Gastrocnemius medialis (tissue), 4 donors: ENCODE results near the gene AFG1L. TPM values are rescaled to one million over a fixed set of nuclear protein-coding genes. Genes with fewer than 3 reads are reported as not detected.
"Not testable (repeated sequence)": the region's sequence is repeated elsewhere in the genome, so short reads cannot be mapped to it uniquely, and the experiment has no call there.

Experiments
- ATAC-seq, 2 donors: fragments of 150-250 bp; one replicate each; pipeline ENCODE4 v1.9.1; 2016
- DNase-seq, 2 donors: peaks; one replicate each; pipeline ENCODE4 v3.0.0-alpha.2; 2019
- H3K27ac ChIP-seq, 4 donors: fragments of 200-600 bp; sonication (generic); 1 replicate in 1 of 4; 2 replicates in 3 of 4; pipeline ENCODE4 v1.5.1; 2016 to 2018; ENCODE audit warnings: mild to moderate bottlenecking in 2 of 4, moderate library complexity in 1 of 4
- H3K27me3 ChIP-seq, 3 donors: fragments of 200-600 bp; sonication (generic) in 2 of 3; 1 replicate in 1 of 3; 2 replicates in 2 of 3; pipeline versions ENCODE4 v1.5.1 to v1.6.0; 2016 to 2019; ENCODE audit warnings: mild to moderate bottlenecking in 1 of 3, moderate library complexity in 1 of 3
- H3K36me3 ChIP-seq, 2 donors: fragments of 200-600 bp; sonication (generic) in 1 of 2; one replicate each; pipeline ENCODE4 v1.5.1; 2017 to 2018
- H3K4me1 ChIP-seq, 2 donors: fragments of 200-600 bp; sonication (generic) in 1 of 2; one replicate each; pipeline ENCODE4 v1.5.1; 2016 to 2017; ENCODE audit warnings: mild to moderate bottlenecking in 2 of 2
- H3K4me3 ChIP-seq, 4 donors: fragments of 200-600 bp; sonication (generic) in 3 of 4; 1 replicate in 1 of 4; 2 replicates in 3 of 4; pipeline ENCODE4 v1.5.1; 2016 to 2019; ENCODE audit warnings: mild to moderate bottlenecking in 2 of 4
- H3K9me3 ChIP-seq, 3 donors: fragments of 200-600 bp; sonication (generic) in 2 of 3; 1 replicate in 1 of 3; 2 replicates in 2 of 3; pipeline ENCODE4 v1.5.1; 2016 to 2019
- CTCF ChIP-seq, 5 experiments: fragments of 450-650 bp in 3 of 5; fragments of 200-600 bp in 2 of 5; sonication (generic) in 2 of 5; IDR thresholded peaks in 4 of 5; conservative IDR thresholded peaks in 1 of 5; 1 replicate in 4 of 5; 2 replicates in 1 of 5; pipeline ENCODE4 v1.5.1; 2016 to 2019; ENCODE audit warnings: antibody characterized with exemption in 5 of 5, mild to moderate bottlenecking in 3 of 5, moderate library complexity in 3 of 5
- POLR2A ChIP-seq, 2 donors: fragments of 450-650 bp; IDR thresholded peaks; one replicate each; pipeline ENCODE4 v1.6.1; 2017; ENCODE audit warnings: antibody characterized with exemption in 2 of 2, mild to moderate bottlenecking in 2 of 2, moderate library complexity in 2 of 2
- in situ Hi-C, 4 donors: fragments of 200-750 bp; cut with MboI; loops; one replicate each; pipeline versions ENCODE4 v1.15.0 to v1.8.0; 2017; ENCODE audit warnings: low sequenced_read_pairs in 4 of 4
- intact Hi-C: fragments of 100-400 bp; cut with DNase I; formaldehyde crosslinking; loops from one replicate; pipeline ENCODE4 v1.15.1; 2023; ENCODE audit warnings: low total_unique reads
- total RNA-seq, 4 donors: library from RNA; depleted of rRNA; stranded (reverse); fragments of >200 nt; gene quantifications; one replicate each; pipeline versions ENCODE4 v1.1.0 to v1.2.3, GENCODE V29; 2016

The AFG1L gene
- total RNA-seq, 4 donors from 2014 or later = 2.1 to 7.0 (median 2.6) TPM

GRCh38 chr6:108406943-108407342, 112.1 kb downstream of the AFG1L start:
- DNase-seq (no peak), ATAC-seq (no peak)
- intact Hi-C loops (no loop called here), in situ Hi-C loops (no loop called here)
- Histone ChIP-seq H3K27ac (no peak overlapping the region), H3K36me3 (no peaks in the 10 kb centered on the region), H3K9me3 (no peaks in the 10 kb centered on the region), H3K27me3 (no peaks in the 10 kb centered on the region), H3K4me1 (no peaks in the 10 kb centered on the region), H3K4me3 (no peak overlapping the region)
- no peak for TF ChIP-seq POLR2A (IDR thresholded peaks at IDR 0.05)
- no peak for TF ChIP-seq CTCF (IDR thresholded peaks at IDR 0.05 in 4 of 5, conservative IDR thresholded peaks at IDR 0.05 in 1 of 5)

GRCh38 chr6:108407904-108408827, 113.3 kb downstream of the AFG1L start:
- H3K36me3 ChIP-seq = no peaks in the 10 kb centered on the region
- DNase-seq (no peak), ATAC-seq (no peak)
- H3K27me3 ChIP-seq = no peaks in the 10 kb centered on the region
- no peaks in the 10 kb centered on the region for H3K9me3 ChIP-seq
- no peak overlapping the region for H3K27ac ChIP-seq
- intact Hi-C loops = no loop called here
- no peaks in the 10 kb centered on the region for H3K4me1 ChIP-seq
- no peak for TF ChIP-seq POLR2A (IDR thresholded peaks at IDR 0.05)
- TF ChIP-seq CTCF (IDR thresholded peaks at IDR 0.05 in 4 of 5, conservative IDR thresholded peaks at IDR 0.05 in 1 of 5) = no peak
- H3K4me3 ChIP-seq = no peak overlapping the region
- in situ Hi-C loops = no loop called here

- TF ChIP-seq CTCF (IDR thresholded peaks at IDR 0.05 in 4 of 5, conservative IDR thresholded peaks at IDR 0.05 in 1 of 5) (no peak), POLR2A (IDR thresholded peaks at IDR 0.05) (no peak)
- Histone ChIP-seq H3K27ac (no peak overlapping the region), H3K36me3 (no peaks in the 10 kb centered on the region), H3K27me3 (no peaks in the 10 kb centered on the region), H3K9me3 (no peaks in the 10 kb centered on the region), H3K4me3 (no peak overlapping the region), H3K4me1 (no peaks in the 10 kb centered on the region)
- intact Hi-C loops (no loop called here), in situ Hi-C loops (no loop called here)
- ATAC-seq = no peak
- DNase-seq = no peak
Measured at GRCh38 chr6:108408861-108409260, 114.0 kb downstream of the AFG1L start.

GRCh38 chr6:108416047-108416833, 121.4 kb downstream of the AFG1L start:
- H3K9me3 ChIP-seq, DNase-seq, intact Hi-C loops, H3K36me3 ChIP-seq, H3K4me3 ChIP-seq, H3K27ac ChIP-seq, ATAC-seq, H3K4me1 ChIP-seq, H3K27me3 ChIP-seq, in situ Hi-C loops: not testable (repeated sequence)

GRCh38 chr6:108417027-108417426, 122.2 kb downstream of the AFG1L start:
- no peaks in the 10 kb centered on the region for H3K4me1 ChIP-seq
- intact Hi-C loops (no loop called here), in situ Hi-C loops (no loop called here)
- no peaks in the 10 kb centered on the region for H3K9me3 ChIP-seq
- H3K4me3 ChIP-seq = no peak overlapping the region
- H3K27me3 ChIP-seq = no peaks in the 10 kb centered on the region
- TF ChIP-seq CTCF (IDR thresholded peaks at IDR 0.05 in 4 of 5, conservative IDR thresholded peaks at IDR 0.05 in 1 of 5) (no peak), POLR2A (IDR thresholded peaks at IDR 0.05) (no peak)
- ATAC-seq (no peak), DNase-seq (no peak)
- H3K27ac ChIP-seq = no peak overlapping the region
- no peaks in the 10 kb centered on the region for H3K36me3 ChIP-seq
